Endothelial cell (in vitro differentiated cells): ENCODE measurements around the gene KCNJ6. TPM values are rescaled to one million over a fixed set of nuclear protein-coding genes. Genes with fewer than 3 reads are reported as not detected.
A peak's percentile ranks its signal among the peaks of the same experiment; 100 is the strongest.

ENCODE experiments used
- DNase-seq: peaks from one replicate; pipeline ENCODE4 v3.0.0; 2021; ENCODE audit warnings: low spot score
- H3K27ac Mint-ChIP-seq: one replicate; pipeline ENCODE4 v1.8.0; 2021; ENCODE audit warnings: mixed read lengths, inconsistent platforms; ENCODE audit not compliant: unreplicated experiment
- H3K27me3 Mint-ChIP-seq: one replicate; pipeline ENCODE4 v1.8.0; 2021; ENCODE audit warnings: mild to moderate bottlenecking, moderate library complexity, mixed read lengths, inconsistent platforms; ENCODE audit not compliant: unreplicated experiment
- H3K36me3 Mint-ChIP-seq: one replicate; pipeline ENCODE4 v1.8.0; 2021; ENCODE audit warnings: mild to moderate bottlenecking, low read depth, mixed read lengths, inconsistent platforms; ENCODE audit not compliant: unreplicated experiment
- H3K4me1 Mint-ChIP-seq: one replicate; pipeline ENCODE4 v1.8.0; 2021; ENCODE audit warnings: mild to moderate bottlenecking, mixed read lengths, inconsistent platforms; ENCODE audit not compliant: unreplicated experiment
- H3K4me3 Mint-ChIP-seq: one replicate; pipeline ENCODE4 v1.8.0; 2021; ENCODE audit warnings: mild to moderate bottlenecking, mixed read lengths, inconsistent platforms; ENCODE audit not compliant: unreplicated experiment
- H3K9me3 Mint-ChIP-seq: one replicate; pipeline ENCODE4 v1.8.0; 2021; ENCODE audit warnings: mixed read lengths, inconsistent platforms; ENCODE audit not compliant: unreplicated experiment
- CTCF ChIP-seq: fragments of 200-600 bp; sonication (generic); IDR thresholded peaks from one replicate; pipeline ENCODE4 v1.5.0; 2021; ENCODE audit warnings: antibody characterized with exemption; ENCODE audit not compliant: unreplicated experiment
- total RNA-seq: library from RNA; stranded (reverse); fragmentation: NEBNext Ultra II Directional; extraction: Animal tissue kit (Norgen Biotek cat#: 25700); gene quantifications from one replicate; pipeline ENCODE4 v1.2.1, GENCODE V29; 2021; ENCODE audit not compliant: unreplicated experiment

The KCNJ6 gene
- total RNA-seq, 1 donor from 2014 or later = 0.41 TPM

GRCh38 chr21:37601027-37601426 lies 315.2 kb downstream of the KCNJ6 start:
- H3K4me3 Mint-ChIP-seq = no peak overlapping the region

GRCh38 chr21:37595944-37596343 lies 320.3 kb downstream of the KCNJ6 start:
- H3K36me3 Mint-ChIP-seq = peaks cover 10% of the 10 kb centered on the region
- peaks cover 12% of the 10 kb centered on the region for H3K27me3 Mint-ChIP-seq

More at GRCh38 chr21:37601027-37601426, 315.2 kb downstream of the KCNJ6 start:
- H3K9me3 Mint-ChIP-seq = no peaks in the 10 kb centered on the region
- H3K27ac Mint-ChIP-seq = no peak overlapping the region
- no peak for TF ChIP-seq CTCF
- H3K36me3 Mint-ChIP-seq = peaks cover 6% of the 10 kb centered on the region
- peaks cover 2% of the 10 kb centered on the region for H3K27me3 Mint-ChIP-seq
- no peak for DNase-seq
- H3K4me1 Mint-ChIP-seq = no peaks in the 10 kb centered on the region

GRCh38 chr21:37594472-37594951 lies 321.7 kb downstream of the KCNJ6 start:
- Mint-ChIP-seq H3K36me3 (peaks cover 10% of the 10 kb centered on the region), H3K27ac (peak overlapping the region; percentile 50), H3K27me3 (peaks cover 12% of the 10 kb centered on the region), H3K9me3 (no peaks in the 10 kb centered on the region), H3K4me1 (peaks cover 9% of the 10 kb centered on the region), H3K4me3 (no peak overlapping the region)
- no peak for DNase-seq
- TF ChIP-seq CTCF = no peak

More at GRCh38 chr21:37595944-37596343, 320.3 kb downstream of the KCNJ6 start:
- no peak for TF ChIP-seq CTCF
- H3K4me1 Mint-ChIP-seq = peaks cover 9% of the 10 kb centered on the region
- H3K9me3 Mint-ChIP-seq = no peaks in the 10 kb centered on the region
- no peak overlapping the region for H3K4me3 Mint-ChIP-seq
- no peak for DNase-seq
- H3K27ac Mint-ChIP-seq = no peak overlapping the region

- Mint-ChIP-seq H3K4me3 (no peak overlapping the region), H3K4me1 (peaks cover 9% of the 10 kb centered on the region), H3K9me3 (no peaks in the 10 kb centered on the region), H3K27ac (peak overlapping the region; percentile 50), H3K27me3 (peaks cover 12% of the 10 kb centered on the region), H3K36me3 (peaks cover 10% of the 10 kb centered on the region)
- TF ChIP-seq CTCF = no peak
- no peak for DNase-seq
These were observed 322.4 kb downstream of the KCNJ6 start for GRCh38 chr21:37593740-37594471.

- Mint-ChIP-seq H3K36me3 (peaks cover 5% of the 10 kb centered on the region), H3K27me3 (peaks cover 10% of the 10 kb centered on the region), H3K4me1 (peaks cover 9% of the 10 kb centered on the region), H3K4me3 (peak overlapping the region; percentile 26), H3K9me3 (no peaks in the 10 kb centered on the region), H3K27ac (no peak overlapping the region)
- peak; percentile 67 for DNase-seq
- no peak for TF ChIP-seq CTCF
These were observed 323.2 kb downstream of the KCNJ6 start for GRCh38 chr21:37593015-37593414.
